LNCAP (cell line): ENCODE measurements around the gene PRPSAP1.

Source experiments
- CTCF ChIP-seq: fragments of 450-650 bp; IDR thresholded peaks from 2 replicates; pipeline ENCODE4 v1.5.1; 2017; ENCODE audit warnings: mild to moderate bottlenecking

PRPSAP1 gene

GRCh38 chr17:76317535-76317934 is 36.2 kb downstream of the PRPSAP1 start:
- no peak for TF ChIP-seq CTCF

DNA sequence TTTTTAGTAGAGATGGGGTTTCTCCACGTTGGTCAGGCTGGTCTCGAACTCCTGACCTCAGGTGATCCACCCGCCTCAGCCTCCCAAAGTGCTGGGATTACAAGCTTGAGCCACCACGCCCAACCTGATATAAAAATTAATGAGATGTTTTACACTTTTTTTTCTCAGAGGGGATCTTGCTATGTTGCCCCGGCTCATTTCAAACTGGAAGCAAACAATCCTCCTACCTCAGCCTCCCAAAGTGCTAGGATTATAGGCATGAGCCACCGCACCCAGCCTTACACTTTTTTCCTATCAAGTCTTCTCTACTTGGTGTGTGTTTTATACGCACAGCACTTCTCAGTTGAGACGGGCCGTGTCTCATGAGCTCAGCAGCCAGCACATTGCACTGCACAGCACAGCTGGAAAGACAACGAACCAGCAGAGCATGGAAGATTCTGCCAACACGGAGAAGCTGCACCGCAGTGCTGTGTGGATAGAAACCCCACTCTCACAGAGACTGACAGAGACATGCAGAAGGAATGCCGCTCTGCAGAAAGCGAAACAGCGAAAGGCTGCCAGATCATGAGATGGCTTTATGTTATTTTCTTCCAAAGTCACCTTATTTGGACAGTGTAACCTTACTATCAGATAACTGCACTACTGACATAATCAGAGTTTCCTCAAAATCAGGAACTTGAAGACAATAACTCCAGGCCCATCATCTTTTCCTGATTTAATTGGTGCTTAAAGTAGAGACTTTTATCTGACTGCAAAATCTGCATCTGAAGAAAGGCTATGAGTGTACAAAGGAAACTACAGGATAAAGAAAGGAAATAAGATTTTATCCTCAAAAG is 39.1 kb downstream of the PRPSAP1 start:
- no peak for TF ChIP-seq CTCF

DNA sequence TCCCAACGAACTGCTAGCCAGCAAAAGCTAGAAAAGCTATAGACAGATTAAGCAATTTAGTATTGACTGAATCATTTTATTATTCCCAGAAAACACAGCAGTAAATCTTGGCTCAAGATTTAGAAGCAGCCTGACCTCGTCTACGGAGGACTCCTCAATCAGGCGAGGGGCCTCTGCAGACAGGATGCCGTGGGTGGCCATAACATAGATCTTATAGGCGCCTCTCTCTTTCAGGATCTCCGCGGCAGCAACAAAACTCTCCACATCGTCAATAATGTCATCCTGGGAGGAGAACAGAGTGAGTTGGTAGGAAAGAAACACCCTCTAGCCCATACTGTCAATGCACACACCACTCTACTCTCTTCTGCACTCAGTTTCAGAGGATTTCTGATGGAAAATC is 41.0 kb downstream of the PRPSAP1 start:
- TF ChIP-seq CTCF, result no peak

DNA sequence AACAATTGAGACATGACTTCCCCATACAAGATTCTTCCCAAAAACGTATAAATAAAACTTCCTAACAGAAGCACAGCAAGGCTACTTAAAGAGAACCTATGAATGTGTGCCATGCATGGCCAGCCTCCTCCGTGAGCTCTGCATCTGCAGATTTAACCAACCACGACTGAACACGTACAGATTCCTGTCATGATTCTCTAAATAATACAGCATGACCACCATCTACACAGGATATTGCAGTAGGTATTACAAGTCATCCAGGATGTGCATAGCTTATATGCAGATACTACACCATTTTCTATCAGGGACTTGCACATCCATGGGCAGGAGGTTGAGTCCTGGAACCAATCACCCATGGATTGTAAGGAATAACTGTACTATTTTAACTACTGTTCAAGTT is 44.3 kb downstream of the PRPSAP1 start:
- TF ChIP-seq CTCF, result no peak

DNA sequence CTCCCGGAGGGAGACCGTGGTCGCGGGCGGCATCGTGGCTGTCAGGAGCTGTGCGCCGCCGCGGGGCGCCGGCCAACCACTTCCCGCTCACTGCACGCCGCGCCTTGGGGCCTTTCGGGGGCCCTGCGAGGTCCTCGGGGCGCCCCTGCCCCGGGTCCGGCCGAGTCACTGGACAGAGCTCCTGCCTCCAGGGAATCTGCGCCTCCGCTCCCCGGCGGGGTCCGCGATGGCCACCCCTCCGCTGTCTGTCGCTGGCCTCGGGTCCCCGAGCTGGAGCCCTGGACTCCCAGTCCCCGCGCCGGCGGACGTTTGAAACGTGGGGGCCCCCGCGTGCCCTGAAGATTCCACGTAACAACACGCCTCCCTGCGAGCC is 45.8 kb downstream of the PRPSAP1 start, which contains the start of gene QRICH2:
Gene QRICH2, minus strand, starts transcription at position 311 of the 373 bp plus-strand sequence. Its CDS starts 278 bp downstream, at position 33.
- TF ChIP-seq CTCF, result no peak

DNA sequence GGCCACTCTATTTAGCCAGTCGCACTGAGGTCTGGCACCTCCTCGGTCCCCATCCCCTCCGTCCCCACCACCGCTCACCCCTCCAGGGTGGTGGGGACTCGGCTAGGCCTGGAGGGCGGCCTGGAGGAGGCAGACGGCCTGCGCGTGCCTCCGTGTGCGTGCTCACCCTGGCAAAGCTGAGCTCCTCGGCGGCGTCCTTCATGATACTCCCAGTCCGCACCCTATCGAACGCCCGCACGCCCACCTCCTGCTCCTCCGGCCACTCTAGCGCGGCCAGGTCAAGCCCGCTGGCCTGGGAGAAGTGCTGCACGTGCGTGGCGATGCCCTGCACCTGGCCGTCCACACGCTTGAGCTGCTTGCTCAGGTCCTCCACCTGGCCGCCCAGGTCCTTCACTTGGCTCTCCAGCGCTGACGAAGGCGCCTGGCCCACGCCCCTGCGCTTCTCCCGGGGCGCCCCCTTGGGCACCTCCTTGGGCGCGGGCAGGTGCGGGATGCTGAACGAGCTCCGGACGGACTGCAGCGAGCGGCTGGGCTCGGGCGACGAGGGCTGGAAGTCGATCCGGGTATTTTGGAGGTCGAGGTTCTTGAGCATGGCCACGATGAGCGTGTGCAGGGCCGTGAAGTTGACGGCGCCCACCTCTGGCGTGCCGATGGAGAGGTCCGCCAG is 46.3 kb downstream of the PRPSAP1 start:
- TF ChIP-seq CTCF, result no peak

DNA sequence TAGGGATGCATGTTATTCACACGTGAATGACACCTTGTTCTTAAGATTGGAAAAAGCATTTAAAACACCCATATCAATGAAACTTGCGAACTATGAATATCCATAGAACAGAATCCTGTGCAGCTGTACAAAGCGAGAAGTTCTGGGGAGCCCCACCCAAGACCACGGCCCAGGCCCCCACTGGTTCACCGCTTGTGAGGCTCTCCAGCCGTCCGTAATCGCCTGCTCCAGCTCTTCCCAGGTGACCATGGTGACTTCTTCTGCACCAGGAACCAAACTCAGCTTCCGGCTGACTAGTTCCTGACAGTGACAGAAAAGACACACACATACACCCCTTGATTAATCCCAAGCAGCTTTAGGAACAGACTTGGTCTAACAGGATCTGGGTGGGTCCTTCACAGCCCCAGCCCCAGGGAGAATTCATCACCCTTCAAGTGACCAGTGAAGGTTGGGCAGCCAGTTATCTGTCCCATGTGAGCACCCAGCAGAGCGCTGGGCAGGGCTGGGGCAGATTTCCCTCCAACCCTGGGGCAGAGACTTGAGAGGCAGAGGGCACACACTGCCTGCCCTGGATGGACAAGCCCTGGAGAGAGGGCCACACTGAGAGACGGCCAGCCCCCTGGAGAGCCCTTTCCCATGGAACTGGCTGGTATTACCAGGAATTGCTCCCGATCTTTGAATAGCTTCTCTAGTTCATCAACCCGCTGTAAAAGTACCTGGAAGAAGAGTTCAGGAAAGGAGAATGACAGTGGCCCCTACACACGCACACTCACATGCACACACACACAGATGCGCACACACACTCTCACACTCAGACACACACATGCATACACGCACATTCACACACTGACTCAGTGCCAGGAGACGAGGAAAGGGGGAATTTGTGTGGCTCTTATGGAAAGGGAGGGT is 49.2 kb downstream of the PRPSAP1 start:
- no peak for TF ChIP-seq CTCF
